HEK293T (cell line): ENCODE results near the gene C16orf54.
"Not testable (repeated sequence)": the region's sequence is repeated elsewhere in the genome, so short reads cannot be mapped to it uniquely, and the experiment has no call there.

Source experiments
- CTCF ChIA-PET: fragments of 350-600 bp; formaldehyde crosslinking; extraction: SDS; loops from one replicate; lab custom pipeline; 2021; ENCODE audit warnings: antibody characterized with exemption, inconsistent platforms; lab: Yijun Ruan, JAX
- POLR2A ChIA-PET: fragments of 350-600 bp; formaldehyde crosslinking; extraction: SDS; loops from one replicate; lab custom pipeline; 2020; ENCODE audit warnings: antibody characterized with exemption, inconsistent platforms; lab: Yijun Ruan, JAX
- DNase-seq: peaks from one replicate; pipeline ENCODE4 v3.0.0; 2012; ENCODE audit warnings: mixed read lengths; ENCODE audit errors: extremely low spot score
- ARNT ChIP-seq: fragments of 450-650 bp; IDR thresholded peaks from 2 replicates; pipeline ENCODE4 v1.6.1; 2017; ENCODE audit warnings: mild to moderate bottlenecking
- BHLHE40 ChIP-seq: fragments of 450-650 bp; IDR thresholded peaks from 2 replicates; pipeline ENCODE4 v1.6.1; 2016; ENCODE audit warnings: mild to moderate bottlenecking, moderate library complexity, borderline replicate concordance
- CTBP1 ChIP-seq: fragments of 450-650 bp; IDR thresholded peaks from 2 replicates; pipeline ENCODE4 v1.6.1; 2016; ENCODE audit warnings: borderline replicate concordance
- ELF4 ChIP-seq: fragments of 450-650 bp; IDR thresholded peaks from 2 replicates; pipeline ENCODE4 v1.6.1; 2017; ENCODE audit warnings: antibody characterized with exemption
- FOXA1 ChIP-seq: fragments of 450-650 bp; IDR thresholded peaks from 2 replicates; pipeline ENCODE4 v1.6.1; 2016; ENCODE audit warnings: mild to moderate bottlenecking
- FOXK2 ChIP-seq: fragments of 450-650 bp; IDR thresholded peaks from 2 replicates; pipeline ENCODE4 v1.6.1; 2016; ENCODE audit warnings: mild to moderate bottlenecking
- FOXM1 ChIP-seq: fragments of 450-650 bp; IDR thresholded peaks from 2 replicates; pipeline ENCODE4 v1.6.1; 2017; ENCODE audit warnings: mild to moderate bottlenecking, borderline replicate concordance
- HDGF ChIP-seq: fragments of 450-650 bp; IDR thresholded peaks from 2 replicates; pipeline ENCODE4 v1.6.1; 2017; ENCODE audit warnings: antibody characterized with exemption, borderline replicate concordance
- L3MBTL2 ChIP-seq: fragments of 450-650 bp; conservative IDR thresholded peaks from 2 replicates; pipeline ENCODE4 v1.6.1; 2016; ENCODE audit warnings: mild to moderate bottlenecking
- LEF1 ChIP-seq: fragments of 450-650 bp; IDR thresholded peaks from 2 replicates; pipeline ENCODE4 v1.6.1; 2017; ENCODE audit warnings: mild to moderate bottlenecking, borderline replicate concordance
- NFRKB ChIP-seq: fragments of 450-650 bp; IDR thresholded peaks from 2 replicates; pipeline ENCODE4 v1.6.1; 2016; ENCODE audit warnings: mild to moderate bottlenecking, moderate library complexity
- PKNOX1 ChIP-seq: fragments of 450-650 bp; IDR thresholded peaks from 2 replicates; pipeline ENCODE4 v1.6.1; 2016
- SP1 ChIP-seq: fragments of 450-650 bp; IDR thresholded peaks from 2 replicates; pipeline ENCODE4 v1.6.1; 2017
- SUZ12 ChIP-seq: fragments of 450-650 bp; IDR thresholded peaks from 2 replicates; pipeline ENCODE4 v1.6.1; 2016; ENCODE audit warnings: mild to moderate bottlenecking
- TARDBP ChIP-seq: fragments of 450-650 bp; IDR thresholded peaks from 2 replicates; pipeline ENCODE4 v1.6.1; 2016
- ZNF384 ChIP-seq: fragments of 450-650 bp; IDR thresholded peaks from 2 replicates; pipeline ENCODE4 v1.6.1; 2016

Gene C16orf54

GRCh38 chr16:29784901-29785500, 39.2 kb upstream of the C16orf54 start:
- ChIA-PET POLR2A (no interaction called here), CTCF (interaction anchor here (0.8 to 1.0 kb wide), 2 partner anchors 44 to 64 kb away, joined by 3 to 4 read pairs; no protein-coding TSS in a partner anchor)
- TF ChIP-seq FOXK2, result no peak
- no peak for TF ChIP-seq ZNF384
- TF ChIP-seq L3MBTL2, result no peak
- no peak for DNase-seq

GRCh38 chr16:29784157-29784556, 38.4 kb upstream of the C16orf54 start:
- no peak for DNase-seq
- no peak for TF ChIP-seq FOXK2
- TF ChIP-seq TARDBP, result no peak
- no peak for TF ChIP-seq ZNF384
- no peak for TF ChIP-seq HDGF
- POLR2A ChIA-PET, result no interaction called here
- CTCF ChIA-PET, result interaction anchor here (0.6 to 1.2 kb wide), 2 partner anchors 55 to 174 kb away, joined by 3 to 4 read pairs; no protein-coding TSS in a partner anchor

- CTCF ChIA-PET, result interaction anchor here (0.6 to 1.2 kb wide), 4 partner anchors 46 to 173 kb away, joined by 3 to 5 read pairs (median 4); no protein-coding TSS in a partner anchor
Observed at GRCh38 chr16:29783094-29783953, 37.5 kb upstream of the C16orf54 start.

GRCh38 chr16:29779474-29779873, 33.7 kb upstream of the C16orf54 start:
- POLR2A ChIA-PET, result interaction anchor here (2.6 kb wide), 1 partner anchor 10 kb away, joined by 10 read pairs; no protein-coding TSS in a partner anchor
- CTCF ChIA-PET, result no interaction called here
- DNase-seq, result no peak
- TF ChIP-seq SP1 (no peak), ARNT (no peak), HDGF (no peak), ELF4 (no peak), NFRKB (no peak), TARDBP (no peak), FOXM1 (no peak), CTBP1 (no peak), L3MBTL2 (no peak), SUZ12 (no peak), LEF1 (no peak), FOXA1 (no peak), BHLHE40 (no peak), ZNF384 (no peak), FOXK2 (no peak), PKNOX1 (no peak)

More at GRCh38 chr16:29783094-29783953, 37.5 kb upstream of the C16orf54 start:
- DNase-seq, POLR2A ChIA-PET: not testable (repeated sequence)

GRCh38 chr16:29777576-29778350, 32.0 kb upstream of the C16orf54 start, which contains the start of gene ZG16:
Gene ZG16, plus strand, starts transcription at chr16:29778256. Its CDS starts 1,011 bp downstream, at chr16:29779267.
- ChIA-PET CTCF (no interaction called here), POLR2A (interaction anchor here (1.4 kb wide), 1 partner anchor 12 kb away, joined by 6 read pairs; the partner anchor contains the start of gene KIF22)
- TF ChIP-seq SP1, result no peak
- DNase-seq, result no peak

- no peak for DNase-seq
- CTCF ChIA-PET, result no interaction called here
- POLR2A ChIA-PET, result no interaction called here
- TF ChIP-seq LEF1 (no peak), ELF4 (no peak), TARDBP (no peak), L3MBTL2 (no peak), FOXM1 (no peak), FOXK2 (no peak), NFRKB (no peak), ARNT (no peak), PKNOX1 (no peak), HDGF (no peak), BHLHE40 (no peak)
Observed at GRCh38 chr16:29775742-29776408, 30.1 kb upstream of the C16orf54 start.
